ENCODE results near the gene PDZRN3.

DNA sequence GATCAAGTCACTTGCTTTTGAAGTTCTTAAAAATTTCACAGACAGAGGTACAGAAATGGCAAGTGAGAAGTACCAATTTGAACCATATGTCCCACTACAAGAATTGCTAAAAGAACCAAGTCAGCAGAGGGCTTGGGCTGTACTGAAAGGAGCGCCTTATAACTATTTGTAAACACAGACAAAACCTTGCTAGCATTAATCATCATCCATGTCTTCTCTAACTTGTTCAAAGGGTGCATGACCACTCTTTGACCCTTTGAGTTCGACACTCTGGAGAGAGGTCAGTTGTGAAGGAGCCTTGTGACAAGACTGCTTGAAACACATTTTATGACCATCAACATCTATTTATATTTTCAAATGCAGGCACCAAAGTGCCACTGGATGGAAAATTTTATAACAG, 191.7 kb downstream of the PDZRN3 start:
- TF ChIP-seq, protein P1, sequence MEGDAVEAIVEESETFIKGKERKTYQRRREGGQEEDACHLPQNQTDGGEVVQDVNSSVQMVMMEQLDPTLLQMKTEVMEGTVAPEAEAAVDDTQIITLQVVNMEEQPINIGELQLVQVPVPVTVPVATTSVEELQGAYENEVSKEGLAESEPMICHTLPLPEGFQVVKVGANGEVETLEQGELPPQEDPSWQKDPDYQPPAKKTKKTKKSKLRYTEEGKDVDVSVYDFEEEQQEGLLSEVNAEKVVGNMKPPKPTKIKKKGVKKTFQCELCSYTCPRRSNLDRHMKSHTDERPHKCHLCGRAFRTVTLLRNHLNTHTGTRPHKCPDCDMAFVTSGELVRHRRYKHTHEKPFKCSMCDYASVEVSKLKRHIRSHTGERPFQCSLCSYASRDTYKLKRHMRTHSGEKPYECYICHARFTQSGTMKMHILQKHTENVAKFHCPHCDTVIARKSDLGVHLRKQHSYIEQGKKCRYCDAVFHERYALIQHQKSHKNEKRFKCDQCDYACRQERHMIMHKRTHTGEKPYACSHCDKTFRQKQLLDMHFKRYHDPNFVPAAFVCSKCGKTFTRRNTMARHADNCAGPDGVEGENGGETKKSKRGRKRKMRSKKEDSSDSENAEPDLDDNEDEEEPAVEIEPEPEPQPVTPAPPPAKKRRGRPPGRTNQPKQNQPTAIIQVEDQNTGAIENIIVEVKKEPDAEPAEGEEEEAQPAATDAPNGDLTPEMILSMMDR (IDR thresholded peaks at IDR 0.05), result no peak
- TF ChIP-seq POLR2AphosphoS5 (IDR thresholded peaks at IDR 0.05; ENCODE audit: low read depth, low read length) (no peak), SIN3A (IDR thresholded peaks at IDR 0.05; ENCODE audit: borderline replicate concordance, insufficient read depth, low read depth, low read length) (no peak)
